RWPE1 (cell line): ENCODE measurements around the gene TCF15.

Source experiments
- CTCF ChIA-PET: fragments of 350-600 bp; sonication (Branson Sonifier 250); formaldehyde crosslinking; extraction: SDS; loops from one replicate; lab custom pipeline; 2021; lab: Yijun Ruan, JAX
- POLR2A ChIA-PET: fragments of 400-600 bp; formaldehyde crosslinking; extraction: SDS; loops from one replicate; lab custom pipeline; 2020; ENCODE audit warnings: antibody characterized with exemption; ENCODE audit not compliant: low non-redundant PET; lab: Yijun Ruan, JAX
- DNase-seq: peaks from one replicate; pipeline ENCODE4 v3.0.0; 2012; ENCODE audit warnings: low spot score
- H3K27ac ChIP-seq: fragments of 450-650 bp; 2 replicates; pipeline ENCODE4 v1.5.1; 2017
- TF ChIP-seq, protein P1 (sequence below): fragments of 450-650 bp; conservative IDR thresholded peaks from 2 replicates; pipeline ENCODE4 v1.5.1; 2017; ENCODE audit warnings: low read depth, mild to moderate bottlenecking

The TCF15 gene, protein sequence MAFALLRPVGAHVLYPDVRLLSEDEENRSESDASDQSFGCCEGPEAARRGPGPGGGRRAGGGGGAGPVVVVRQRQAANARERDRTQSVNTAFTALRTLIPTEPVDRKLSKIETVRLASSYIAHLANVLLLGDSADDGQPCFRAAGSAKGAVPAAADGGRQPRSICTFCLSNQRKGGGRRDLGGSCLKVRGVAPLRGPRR

DNA sequence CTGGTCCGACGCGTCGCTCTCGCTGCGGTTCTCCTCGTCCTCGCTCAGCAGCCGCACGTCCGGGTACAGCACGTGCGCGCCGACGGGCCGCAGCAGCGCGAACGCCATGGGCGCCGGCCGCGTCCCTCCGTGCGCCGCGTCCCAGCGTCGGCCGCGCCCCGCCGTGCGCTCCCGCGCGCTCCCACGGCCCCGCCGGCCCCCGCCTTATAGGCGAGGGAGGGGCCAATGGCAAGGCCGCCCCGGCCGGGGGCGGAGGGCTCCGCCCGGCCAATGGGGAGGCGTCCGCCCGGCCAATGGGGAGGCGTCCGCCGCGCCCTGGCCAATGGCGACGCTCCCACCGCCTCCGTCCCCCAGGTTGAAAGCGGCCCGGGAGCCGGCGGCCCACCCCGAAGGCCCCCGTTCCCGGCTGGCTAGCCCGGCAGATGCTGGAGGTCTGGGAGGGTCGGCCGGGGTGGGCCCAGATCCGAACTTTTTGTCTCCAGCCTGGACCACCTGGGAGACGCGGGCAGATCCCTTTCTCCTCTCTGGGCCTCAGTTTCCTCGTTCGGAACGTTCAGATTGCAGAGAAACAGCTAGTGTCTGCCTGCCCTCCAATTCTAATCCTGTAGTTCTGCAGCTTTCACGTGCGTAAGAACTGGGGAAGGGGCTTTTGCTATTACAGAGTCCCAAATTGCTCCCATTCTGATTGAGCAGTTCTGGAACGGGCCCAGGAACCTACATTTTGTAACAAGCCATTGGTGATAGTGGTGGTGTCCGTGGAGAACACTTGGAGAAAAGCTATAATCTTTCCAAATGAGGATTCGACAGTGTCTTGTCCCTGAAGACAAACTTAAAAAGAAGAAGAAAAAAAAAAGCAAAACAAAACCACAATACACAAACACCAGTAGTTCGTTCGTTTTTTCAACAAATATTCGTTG lies at the start of gene TCF15:
Gene TCF15 (minus strand): TSS at position 180 of the 917 bp plus-strand sequence. CDS start 72 bp downstream, at position 108.
- no peak within 1 kb of the TSS for H3K27ac ChIP-seq
- TF ChIP-seq, protein P1, sequence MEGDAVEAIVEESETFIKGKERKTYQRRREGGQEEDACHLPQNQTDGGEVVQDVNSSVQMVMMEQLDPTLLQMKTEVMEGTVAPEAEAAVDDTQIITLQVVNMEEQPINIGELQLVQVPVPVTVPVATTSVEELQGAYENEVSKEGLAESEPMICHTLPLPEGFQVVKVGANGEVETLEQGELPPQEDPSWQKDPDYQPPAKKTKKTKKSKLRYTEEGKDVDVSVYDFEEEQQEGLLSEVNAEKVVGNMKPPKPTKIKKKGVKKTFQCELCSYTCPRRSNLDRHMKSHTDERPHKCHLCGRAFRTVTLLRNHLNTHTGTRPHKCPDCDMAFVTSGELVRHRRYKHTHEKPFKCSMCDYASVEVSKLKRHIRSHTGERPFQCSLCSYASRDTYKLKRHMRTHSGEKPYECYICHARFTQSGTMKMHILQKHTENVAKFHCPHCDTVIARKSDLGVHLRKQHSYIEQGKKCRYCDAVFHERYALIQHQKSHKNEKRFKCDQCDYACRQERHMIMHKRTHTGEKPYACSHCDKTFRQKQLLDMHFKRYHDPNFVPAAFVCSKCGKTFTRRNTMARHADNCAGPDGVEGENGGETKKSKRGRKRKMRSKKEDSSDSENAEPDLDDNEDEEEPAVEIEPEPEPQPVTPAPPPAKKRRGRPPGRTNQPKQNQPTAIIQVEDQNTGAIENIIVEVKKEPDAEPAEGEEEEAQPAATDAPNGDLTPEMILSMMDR, result no peak
- DNase-seq, result peak; percentile 91
- POLR2A ChIA-PET, result no interaction called here
- CTCF ChIA-PET, result no interaction called here

DNA sequence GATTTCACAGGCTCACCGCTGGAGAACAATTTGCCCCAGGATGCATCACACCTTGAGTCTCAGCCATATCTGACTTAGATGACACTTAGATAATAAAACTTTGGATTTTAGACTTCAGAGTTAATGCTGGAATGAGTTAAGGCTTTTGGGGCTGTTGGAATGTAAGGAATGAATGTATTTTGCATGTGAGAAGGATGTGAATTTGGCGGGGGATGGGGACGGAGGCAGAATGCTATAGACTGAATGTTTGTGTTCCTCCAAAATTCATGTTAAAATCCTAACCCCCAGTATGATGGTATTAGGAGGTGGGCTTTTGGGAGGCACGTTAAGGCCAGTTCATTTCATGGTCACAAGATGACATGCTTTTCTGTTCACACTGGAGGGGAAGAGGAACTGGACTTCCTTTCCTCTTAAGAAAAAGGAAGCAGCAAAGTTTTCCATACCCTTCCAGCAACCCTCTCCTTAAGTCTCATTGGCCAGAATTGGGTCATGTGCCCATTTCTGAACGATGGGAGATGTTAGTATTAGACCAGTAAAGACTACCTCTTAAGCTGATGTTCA lies 48.7 kb upstream of the TCF15 start:
- ChIA-PET CTCF (interaction anchor here (0.8 kb wide), 1 partner anchor 530 kb away, joined by 4 read pairs; no protein-coding TSS in a partner anchor), POLR2A (no interaction called here)
- no peak overlapping the region for H3K27ac ChIP-seq
- TF ChIP-seq, protein P1, result no peak
- no peak for DNase-seq

DNA sequence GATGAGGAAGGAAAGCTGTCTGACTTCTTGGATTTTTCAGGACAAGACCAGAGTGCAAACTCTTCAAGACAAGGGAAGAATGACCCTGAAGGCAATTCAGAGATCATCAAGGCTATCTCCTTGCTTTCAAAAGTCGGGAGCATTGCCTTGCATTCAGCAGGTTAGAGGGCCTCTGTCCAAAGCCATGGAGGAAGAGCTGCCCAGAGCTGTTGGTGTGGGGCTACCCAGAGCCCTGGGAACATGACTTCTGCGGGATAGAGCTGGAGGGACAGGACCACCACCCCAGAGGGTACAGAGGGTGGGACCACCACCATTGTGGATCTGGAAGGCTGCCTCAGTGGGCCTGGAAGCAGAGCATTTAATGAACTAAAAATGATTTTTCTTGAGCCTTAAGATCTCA lies 48.1 kb upstream of the TCF15 start:
- no peak for DNase-seq
- H3K27ac ChIP-seq, result no peak overlapping the region
- POLR2A ChIA-PET, result no interaction called here
- CTCF ChIA-PET, result interaction anchor here (0.8 to 1.3 kb wide), 2 partner anchors 13 to 531 kb away, joined by 4 to 6 read pairs; no protein-coding TSS in a partner anchor
- TF ChIP-seq, protein P1, result no peak

DNA sequence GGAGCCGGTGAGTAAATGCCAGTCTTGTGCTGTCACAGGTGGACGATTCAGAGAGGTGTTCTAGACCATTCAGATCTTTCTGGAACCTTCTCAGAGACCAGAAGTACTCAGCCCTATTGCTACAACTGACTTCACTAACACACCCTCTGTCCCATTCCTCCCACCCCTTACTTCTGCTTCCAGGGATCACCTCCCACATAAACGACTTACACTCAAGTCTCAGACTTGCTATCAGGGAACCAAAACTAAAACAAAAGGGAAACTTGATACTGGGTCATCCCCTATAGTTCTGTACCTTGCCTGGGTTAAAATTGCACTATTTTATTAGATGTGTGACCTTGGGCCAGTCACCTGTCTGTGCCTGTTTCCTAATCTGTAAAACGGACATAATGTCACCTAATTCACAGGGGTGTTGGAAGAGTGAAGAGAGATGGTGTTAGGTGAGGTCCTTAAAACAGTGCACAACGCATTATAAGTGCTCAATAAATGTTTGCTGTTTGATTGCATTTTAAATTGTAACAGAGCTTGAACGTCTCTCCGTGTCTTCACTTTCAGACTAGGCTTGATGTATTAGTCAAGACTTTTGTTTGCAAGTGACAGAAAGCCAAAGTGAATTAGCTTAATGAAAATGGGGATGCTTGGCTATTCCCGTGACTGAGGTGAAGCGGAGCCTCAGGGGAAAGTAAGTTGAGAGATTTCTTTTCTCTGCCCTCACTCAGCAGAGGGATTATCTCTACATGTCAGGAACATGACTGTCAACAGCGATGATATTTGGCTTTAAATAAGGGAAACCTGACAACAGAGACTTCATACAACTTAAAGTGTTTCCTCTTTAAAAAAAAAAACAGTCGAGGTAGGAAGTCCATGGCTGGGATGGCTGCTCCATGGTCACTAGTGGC lies 45.9 kb upstream of the TCF15 start:
- TF ChIP-seq, protein P1, result no peak
- no peak overlapping the region for H3K27ac ChIP-seq
- no peak for DNase-seq
- ChIA-PET POLR2A (no interaction called here), CTCF (interaction anchor here (0.9 kb wide), 1 partner anchor 11 kb away, joined by 4 read pairs; no protein-coding TSS in a partner anchor)

DNA sequence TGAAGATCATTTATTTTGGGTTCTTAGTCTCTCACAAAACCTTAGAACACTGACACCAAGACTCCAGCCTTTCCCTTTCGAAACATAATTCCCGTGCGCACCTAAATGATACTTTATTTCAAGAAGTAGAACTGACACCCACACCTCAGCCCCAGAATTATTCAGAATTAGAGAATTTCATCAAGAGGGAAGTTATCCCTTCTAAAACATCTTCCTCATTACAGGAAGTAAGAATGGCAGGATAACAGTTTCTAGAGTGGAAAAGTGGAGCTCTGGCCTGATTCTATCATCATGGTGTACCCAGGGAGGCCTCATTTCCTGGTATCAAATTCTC lies 44.3 kb upstream of the TCF15 start:
- TF ChIP-seq, protein P1, result no peak
- no peak overlapping the region for H3K27ac ChIP-seq
- CTCF ChIA-PET, result interaction anchor here (0.6 kb wide), 1 partner anchor 14 kb away, joined by 4 read pairs; no protein-coding TSS in a partner anchor
- no peak for DNase-seq
- POLR2A ChIA-PET, result no interaction called here
